DND-41 (cell line): ENCODE results near the gene RAB37.

Experiments used
- ATAC-seq: fragments of 200-7000 bp; cut with Tn5 transposase; 3 replicates; pipeline ENCODE4 v1.9.1; 2021; ENCODE audit warnings: low read depth; ENCODE audit not compliant: insufficient read depth
- DNase-seq: peaks from one replicate; pipeline ENCODE4 v3.0.0-alpha.2; 2020
- H2AFZ ChIP-seq: 2 replicates; pipeline ENCODE4 v1.6.0; 2012; ENCODE audit warnings: low read depth, low read length
- H3K27ac ChIP-seq: 2 replicates; pipeline ENCODE4 v1.5.1; 2012; ENCODE audit warnings: low read length, inconsistent platforms
- H3K27me3 ChIP-seq: fragments of 200-600 bp; sonication (generic); 2 replicates; pipeline ENCODE4 v1.6.0; 2012; ENCODE audit warnings: low read length, mild to moderate bottlenecking, inconsistent platforms; ENCODE audit not compliant: insufficient read depth, poor library complexity
- H3K36me3 ChIP-seq: 2 replicates; pipeline ENCODE4 v1.5.1; 2012; ENCODE audit warnings: low read length, inconsistent platforms; ENCODE audit not compliant: insufficient read depth
- H3K4me1 ChIP-seq: 2 replicates; pipeline ENCODE4 v1.5.1; 2012; ENCODE audit warnings: mild to moderate bottlenecking, low read length; ENCODE audit not compliant: insufficient read depth
- H3K4me2 ChIP-seq: 2 replicates; pipeline ENCODE4 v1.6.0; 2012; ENCODE audit warnings: mild to moderate bottlenecking, moderate library complexity, low read length, inconsistent platforms; ENCODE audit not compliant: insufficient read depth
- H3K4me3 ChIP-seq, 2 experiments: fragments of 200-600 bp in 1 of 2; shearing (Covaris generic) in 1 of 2; 2 replicates each; pipeline ENCODE4 v1.5.1; 2012 to 2016; ENCODE audit warnings: inconsistent platforms in 2 of 2, low read length in 2 of 2, mild to moderate bottlenecking in 2 of 2, low read depth in 1 of 2, moderate library complexity in 1 of 2
- H3K79me2 ChIP-seq: 2 replicates; pipeline ENCODE4 v1.6.0; 2012; ENCODE audit warnings: low read length, inconsistent platforms; ENCODE audit not compliant: insufficient read depth
- H3K9ac ChIP-seq: 2 replicates; pipeline ENCODE4 v1.6.0; 2012; ENCODE audit warnings: low read depth, mild to moderate bottlenecking, inconsistent platforms, low read length, moderate library complexity
- H3K9me3 ChIP-seq: 2 replicates; pipeline ENCODE4 v1.5.1; 2012; ENCODE audit warnings: low read length, moderate library complexity, mild to moderate bottlenecking, inconsistent platforms; ENCODE audit not compliant: insufficient read depth, severe bottlenecking
- H4K20me1 ChIP-seq: 2 replicates; pipeline ENCODE4 v1.6.0; 2012; ENCODE audit warnings: low read length; ENCODE audit not compliant: insufficient read depth
- CTCF ChIP-seq: IDR thresholded peaks from 2 replicates; pipeline ENCODE4 v1.5.1; 2012; ENCODE audit warnings: borderline replicate concordance, low read length, moderate library complexity, mild to moderate bottlenecking; ENCODE audit not compliant: poor library complexity, severe bottlenecking; ENCODE audit errors: extremely low read depth
- EZH2 ChIP-seq: IDR thresholded peaks from 3 replicates; pipeline ENCODE4 v1.6.1; 2012; ENCODE audit warnings: borderline replicate concordance, low read depth, mild to moderate bottlenecking, moderate library complexity, low read length, inconsistent platforms; ENCODE audit not compliant: severe bottlenecking

Gene RAB37

GRCh38 chr17:74752822-74753401 is 15.9 kb downstream of the RAB37 start:
- TF ChIP-seq CTCF (no peak), EZH2 (no peak)
- H3K36me3 ChIP-seq = peaks cover 80% of the 10 kb centered on the region
- no peak overlapping the region for H2AFZ ChIP-seq
- 0 out of 2 replicates have a peak overlapping the region, but pooled peaks have one; percentile 31 for H3K27ac ChIP-seq
- peaks cover 98% of the 10 kb centered on the region for H3K79me2 ChIP-seq
- H3K9me3 ChIP-seq = no peaks in the 10 kb centered on the region
- peaks cover 76% of the 10 kb centered on the region for H3K4me1 ChIP-seq
- H3K4me3 ChIP-seq = peak overlapping the region in 1 of 2 experiments; percentile 9; a peak in 1 of 4 replicates
- ATAC-seq (no peak), DNase-seq (no peak)
- H4K20me1 ChIP-seq = peaks cover 85% of the 10 kb centered on the region
- peak overlapping the region; percentile 98; the same call in 1 of the 2 replicates for H3K9ac ChIP-seq
- H3K27me3 ChIP-seq = no peaks in the 10 kb centered on the region
- H3K4me2 ChIP-seq = peak overlapping the region; percentile 100

GRCh38 chr17:74754832-74755231 is 17.8 kb downstream of the RAB37 start:
- no peak for DNase-seq
- Histone ChIP-seq H4K20me1 (peaks cover 91% of the 10 kb centered on the region), H3K9ac (no peak overlapping the region), H3K36me3 (peaks cover 73% of the 10 kb centered on the region), H3K4me2 (peak overlapping the region; percentile 31; the same call in 1 of the 2 replicates), H3K27ac (no peak overlapping the region), H3K9me3 (no peaks in the 10 kb centered on the region), H3K4me1 (peaks cover 89% of the 10 kb centered on the region), H3K27me3 (no peaks in the 10 kb centered on the region), H3K4me3 (no peak overlapping the region), H3K79me2 (peaks cover 100% of the 10 kb centered on the region), H2AFZ (no peak overlapping the region)
- TF ChIP-seq CTCF = no peak
- TF ChIP-seq EZH2 = no peak
- no peak for ATAC-seq

GRCh38 chr17:74755533-74755932 is 18.5 kb downstream of the RAB37 start:
- Histone ChIP-seq H4K20me1 (peaks cover 91% of the 10 kb centered on the region), H3K4me2 (peak overlapping the region; percentile 31; the same call in 1 of the 2 replicates), H3K79me2 (peaks cover 100% of the 10 kb centered on the region), H2AFZ (no peak overlapping the region), H3K4me1 (peaks cover 89% of the 10 kb centered on the region), H3K36me3 (peaks cover 73% of the 10 kb centered on the region), H3K4me3 (no peak overlapping the region), H3K9ac (no peak overlapping the region; the same call in 1 of the 2 replicates), H3K9me3 (no peaks in the 10 kb centered on the region), H3K27ac (no peak overlapping the region; the same call in 1 of the 2 replicates), H3K27me3 (no peaks in the 10 kb centered on the region)
- ATAC-seq (no peak), DNase-seq (no peak)
- TF ChIP-seq CTCF = no peak
- TF ChIP-seq EZH2 = no peak
